ENCODE measurements around the gene ZNF221. TPM values are rescaled to one million over a fixed set of nuclear protein-coding genes. Genes with fewer than 3 reads are reported as not detected.

The ZNF221 gene
- total RNA-seq, 4 donors from 2014 or later, result 4.2 to 14.3 (median 6.2) TPM

DNA sequence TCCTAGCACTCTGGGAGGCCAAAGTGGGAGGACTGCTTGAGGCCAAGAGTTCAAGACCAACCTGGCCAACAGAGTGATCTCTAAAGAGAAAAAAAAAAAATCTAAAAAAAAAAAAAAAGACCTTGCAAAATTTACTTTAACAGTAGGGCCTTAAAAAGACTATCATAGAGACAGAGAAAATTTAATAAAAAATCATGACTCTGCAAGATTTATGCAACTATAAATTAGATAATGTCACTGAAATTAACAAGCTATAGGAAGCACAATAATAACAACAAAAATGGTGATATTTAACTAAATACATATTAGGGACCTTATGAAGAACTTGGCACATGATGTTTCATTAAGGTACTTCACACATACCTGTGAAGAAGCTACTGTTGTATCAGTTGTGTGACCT, 27.2 kb upstream of the ZNF221 start:
- H3K27ac ChIP-seq, result no peak overlapping the region
- H3K27me3 ChIP-seq, result no peaks in the 10 kb centered on the region
- peaks cover 39 to 100% of the 10 kb centered on the region in 2 donors for H3K36me3 ChIP-seq
- TF ChIP-seq, protein P1, sequence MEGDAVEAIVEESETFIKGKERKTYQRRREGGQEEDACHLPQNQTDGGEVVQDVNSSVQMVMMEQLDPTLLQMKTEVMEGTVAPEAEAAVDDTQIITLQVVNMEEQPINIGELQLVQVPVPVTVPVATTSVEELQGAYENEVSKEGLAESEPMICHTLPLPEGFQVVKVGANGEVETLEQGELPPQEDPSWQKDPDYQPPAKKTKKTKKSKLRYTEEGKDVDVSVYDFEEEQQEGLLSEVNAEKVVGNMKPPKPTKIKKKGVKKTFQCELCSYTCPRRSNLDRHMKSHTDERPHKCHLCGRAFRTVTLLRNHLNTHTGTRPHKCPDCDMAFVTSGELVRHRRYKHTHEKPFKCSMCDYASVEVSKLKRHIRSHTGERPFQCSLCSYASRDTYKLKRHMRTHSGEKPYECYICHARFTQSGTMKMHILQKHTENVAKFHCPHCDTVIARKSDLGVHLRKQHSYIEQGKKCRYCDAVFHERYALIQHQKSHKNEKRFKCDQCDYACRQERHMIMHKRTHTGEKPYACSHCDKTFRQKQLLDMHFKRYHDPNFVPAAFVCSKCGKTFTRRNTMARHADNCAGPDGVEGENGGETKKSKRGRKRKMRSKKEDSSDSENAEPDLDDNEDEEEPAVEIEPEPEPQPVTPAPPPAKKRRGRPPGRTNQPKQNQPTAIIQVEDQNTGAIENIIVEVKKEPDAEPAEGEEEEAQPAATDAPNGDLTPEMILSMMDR (IDR thresholded peaks at IDR 0.05), result no peak
- TF ChIP-seq EP300 (IDR thresholded peaks at IDR 0.05) (no peak), POLR2A (IDR thresholded peaks at IDR 0.05) (no peak), POLR2AphosphoS5 (IDR thresholded peaks at IDR 0.05) (no peak)
- no peak for ATAC-seq
- no peaks in the 10 kb centered on the region for H3K4me1 ChIP-seq
- no peak overlapping the region for H3K4me3 ChIP-seq
- H3K9me3 ChIP-seq, result peaks cover 1 to 53% (median 2%) of the 10 kb centered on the region in 3 donors

DNA sequence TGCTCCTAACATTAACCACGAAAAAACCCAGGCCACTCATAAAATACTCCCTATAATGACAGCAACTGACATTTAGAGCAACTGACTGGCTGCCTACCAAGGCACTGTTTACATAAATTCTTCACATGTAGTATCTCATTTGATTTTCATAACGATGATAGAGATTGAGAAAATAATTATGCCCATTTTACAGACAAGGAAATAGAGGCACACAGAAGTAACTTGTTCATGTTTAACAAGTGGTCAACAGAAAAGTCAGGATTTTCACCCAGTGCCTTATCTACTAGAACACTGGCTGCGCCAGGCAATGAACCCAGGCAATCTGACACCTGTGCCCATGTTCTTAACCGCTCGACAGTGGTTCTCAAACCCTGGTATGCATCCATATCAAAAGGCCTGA, 22.2 kb upstream of the ZNF221 start:
- ATAC-seq, result no peak
- H3K9me3 ChIP-seq, result peaks cover 0 to 10% (median 0%) of the 10 kb centered on the region in 3 donors
- no peak overlapping the region for H3K27ac ChIP-seq
- no peak overlapping the region for H3K4me3 ChIP-seq
- H3K36me3 ChIP-seq, result peaks cover 26 to 95% of the 10 kb centered on the region in 2 donors
- peaks cover 0 to 16% (median 2%) of the 10 kb centered on the region in 3 donors for H3K4me1 ChIP-seq
- no peaks in the 10 kb centered on the region for H3K27me3 ChIP-seq
- TF ChIP-seq EP300 (IDR thresholded peaks at IDR 0.05) (no peak), POLR2A (IDR thresholded peaks at IDR 0.05) (no peak), POLR2AphosphoS5 (IDR thresholded peaks at IDR 0.05) (no peak)
- TF ChIP-seq, protein P1 (IDR thresholded peaks at IDR 0.05), result no peak
- 85 to 90% methylated on average over 2 to 5 of the region's 5 CpGs for WGBS, 2 donors (ENCODE audit: low coverage in 1 of 2)

DNA sequence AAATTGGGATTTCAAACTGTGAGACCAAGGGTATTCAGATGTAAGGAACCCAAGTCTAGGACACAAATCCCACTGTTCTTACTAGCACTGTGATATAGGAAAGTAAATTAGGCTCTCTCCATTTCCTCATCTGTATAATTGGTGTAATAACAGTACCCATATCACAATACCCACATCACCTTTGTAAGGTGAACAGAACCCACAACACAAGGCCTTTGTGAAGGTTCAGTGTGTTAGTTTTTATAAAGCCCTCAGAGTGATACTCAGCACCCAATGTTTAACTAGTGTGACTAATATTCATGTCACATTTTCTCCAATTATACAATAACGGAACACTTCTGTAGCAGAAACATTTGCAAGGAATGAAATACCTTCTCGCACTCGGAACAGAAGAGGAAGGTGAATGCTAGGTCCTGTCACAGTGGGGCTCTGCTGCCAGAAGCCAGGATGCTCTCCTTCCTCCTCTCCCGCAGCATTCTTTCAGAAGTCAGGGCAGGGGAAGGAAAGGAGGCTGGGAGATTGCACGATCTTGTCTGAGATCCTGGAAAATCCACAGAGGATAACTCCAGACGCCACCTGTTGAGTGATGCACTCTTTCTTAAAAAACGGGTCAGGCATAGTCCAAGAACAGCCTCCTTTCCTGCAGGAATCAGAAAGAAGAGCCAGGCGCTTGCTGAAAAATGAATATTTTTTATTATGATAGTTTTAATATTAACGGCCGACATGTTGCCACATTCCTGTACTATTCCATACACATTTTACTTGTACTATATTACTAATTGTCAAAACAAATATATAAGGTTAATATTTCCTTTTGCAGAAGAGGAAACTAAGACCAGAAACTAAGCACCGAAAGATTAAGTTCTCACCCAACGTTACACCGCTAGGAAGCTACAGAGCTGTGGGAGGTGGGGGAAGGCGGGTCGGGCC, 16.7 kb upstream of the ZNF221 start:
- H3K4me3 ChIP-seq, result peak overlapping the region; percentile 70 to 71
- peak overlapping the region; percentile 58 to 93 (median 88) for H3K27ac ChIP-seq
- H3K9me3 ChIP-seq, result peaks cover 0 to 2% (median 0%) of the 10 kb centered on the region in 3 donors
- TF ChIP-seq POLR2AphosphoS5 (IDR thresholded peaks at IDR 0.05) (no peak), POLR2A (IDR thresholded peaks at IDR 0.05) (no peak), EP300 (IDR thresholded peaks at IDR 0.05) (no peak)
- TF ChIP-seq, protein P1 (IDR thresholded peaks at IDR 0.05), result no peak
- peaks cover 7 to 40% of the 10 kb centered on the region in 2 donors for H3K36me3 ChIP-seq
- 2 to 5% methylated on average over 11 to 13 of the region's 15 CpGs for WGBS, 2 donors (ENCODE audit: low coverage in 1 of 2)
- no peak for ATAC-seq
- no peaks in the 10 kb centered on the region for H3K27me3 ChIP-seq
- H3K4me1 ChIP-seq, result peaks cover 4 to 30% (median 7%) of the 10 kb centered on the region in 3 donors

DNA sequence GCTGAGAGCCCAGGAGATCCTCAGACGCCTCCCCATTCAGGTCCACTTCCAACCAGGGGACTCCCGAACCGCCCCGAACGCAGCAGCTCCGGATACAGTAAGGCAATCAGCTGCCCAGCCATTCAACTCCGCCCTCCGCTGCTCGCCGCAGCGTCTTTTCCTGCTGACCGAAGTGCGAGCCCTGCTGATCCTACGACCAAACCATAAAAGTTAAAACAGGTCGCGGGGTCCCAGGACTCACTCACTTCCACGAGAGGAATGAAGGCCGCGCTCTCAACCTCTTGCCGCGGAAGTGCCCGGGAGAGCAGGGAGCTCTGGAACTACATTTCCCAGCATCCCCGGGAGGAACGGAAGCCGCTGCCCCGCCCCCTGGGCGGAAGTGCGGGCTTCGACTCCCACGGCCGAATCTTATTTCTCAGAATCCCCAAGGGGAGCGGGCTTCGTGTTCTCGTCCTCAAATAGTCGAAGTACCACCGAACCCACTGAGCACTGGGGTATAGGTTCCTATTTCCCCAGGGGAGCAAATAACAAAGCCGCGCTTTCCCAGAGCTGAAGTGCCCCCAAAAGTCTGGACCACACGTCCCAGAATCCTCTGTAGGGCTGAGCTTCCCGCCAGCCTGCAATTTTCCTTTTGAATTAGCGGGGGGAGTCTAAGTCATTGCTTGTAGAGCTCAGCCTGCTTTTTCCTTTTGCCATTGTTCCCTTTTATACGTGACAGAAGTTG, 15.9 kb upstream of the ZNF221 start, which contains the start of gene ZNF45:
TSS of gene ZNF45 (minus strand) at position 298 of the 724 bp plus-strand sequence. CDS start 13,097 bp downstream, outside the sequence.
- peak; percentile 98 for ATAC-seq
- H3K4me1 ChIP-seq, result peaks cover 4 to 30% (median 7%) of the 10 kb centered on the region in 3 donors
- peaks cover 0 to 7% (median 0%) of the 10 kb centered on the region in 3 donors for H3K9me3 ChIP-seq
- 0 to 1% methylated on average over 1 to 14 of the region's 42 CpGs for WGBS, 2 donors (ENCODE audit: low coverage in 1 of 2)
- no peaks in the 10 kb centered on the region for H3K27me3 ChIP-seq
- H3K36me3 ChIP-seq, result peaks cover 0 to 31% of the 10 kb centered on the region in 2 donors
- H3K27ac ChIP-seq, result peak within 1 kb of the TSS; percentile 58 to 93 (median 88)
- H3K4me3 ChIP-seq, result peak within 1 kb of the TSS; percentile 70 to 71
- TF ChIP-seq POLR2A (IDR thresholded peaks at IDR 0.05) (peak in 1 of 2 donors; percentile 33), POLR2AphosphoS5 (IDR thresholded peaks at IDR 0.05) (peak; percentile 27), EP300 (IDR thresholded peaks at IDR 0.05) (no peak)
- TF ChIP-seq, protein P1 (IDR thresholded peaks at IDR 0.05), result no peak

Measured in gastroesophageal sphincter (tissue), 4 donors.